ENCODE data around the gene PLP2.

The PLP2 gene

GRCh38 chrX:49187526-49187925 lies 15.8 kb downstream of the PLP2 start:
- FAIRE-seq = no peak

GRCh38 chrX:49188468-49189076 lies 16.9 kb downstream of the PLP2 start:
- no peak for FAIRE-seq

- FAIRE-seq = no peak
These were observed 17.9 kb downstream of the PLP2 start for GRCh38 chrX:49189606-49190005.

- FAIRE-seq = peak; percentile 99
These were observed 19.3 kb downstream of the PLP2 start for GRCh38 chrX:49190821-49191573.

GRCh38 chrX:49191574-49192011 lies 19.9 kb downstream of the PLP2 start:
- FAIRE-seq = no peak

- FAIRE-seq = no peak
These were observed 21.1 kb downstream of the PLP2 start for GRCh38 chrX:49192722-49193328.

GRCh38 chrX:49193542-49193964 lies 21.9 kb downstream of the PLP2 start:
- no peak for FAIRE-seq

GRCh38 chrX:49197543-49198087 lies 25.9 kb downstream of the PLP2 start:
- FAIRE-seq = no peak

- FAIRE-seq = no peak
These were observed 27.0 kb downstream of the PLP2 start for GRCh38 chrX:49198540-49199314.

GRCh38 chrX:49199315-49199595 lies 27.6 kb downstream of the PLP2 start:
- FAIRE-seq = no peak

- FAIRE-seq = no peak
These were observed 28.4 kb downstream of the PLP2 start, which contains the start of gene SYP for GRCh38 chrX:49199906-49200771. SYP (minus strand) TSS chrX:49200193; CDS start chrX:49200186, 7 bp downstream.

- FAIRE-seq = no peak
These were observed 30.3 kb downstream of the PLP2 start for GRCh38 chrX:49202022-49202421.

GRCh38 chrX:49203536-49203935 lies 31.8 kb downstream of the PLP2 start:
- FAIRE-seq = no peak

- FAIRE-seq = no peak
These were observed 32.3 kb downstream of the PLP2 start for GRCh38 chrX:49204017-49204416.

- no peak for FAIRE-seq
These were observed 33.0 kb downstream of the PLP2 start for GRCh38 chrX:49204709-49205108.

- FAIRE-seq = no peak
These were observed 33.7 kb downstream of the PLP2 start for GRCh38 chrX:49205443-49205842.

- no peak for FAIRE-seq
These were observed 34.8 kb downstream of the PLP2 start for GRCh38 chrX:49206543-49206942.

GRCh38 chrX:49208399-49208798 lies 36.7 kb downstream of the PLP2 start:
- no peak for FAIRE-seq

- FAIRE-seq = no peak
These were observed 37.9 kb downstream of the PLP2 start for GRCh38 chrX:49209434-49210251.

GRCh38 chrX:49210406-49210805 lies 38.7 kb downstream of the PLP2 start:
- FAIRE-seq = no peak

GRCh38 chrX:49211074-49211473 lies 39.4 kb downstream of the PLP2 start:
- FAIRE-seq = no peak
